ENCODE measurements around the gene SFRP5. TPM values are rescaled to one million over a fixed set of nuclear protein-coding genes. Genes with fewer than 3 reads are reported as not detected.
A peak's percentile ranks its signal among the peaks of the same experiment; 100 is the strongest.

The SFRP5 gene
- total RNA-seq, 4 donors from 2014 or later: 0.24 to 59.1 TPM; not detected in 2

GRCh38 chr10:97738616-97739015, 33.2 kb downstream of the SFRP5 start:
- Histone ChIP-seq H3K4me3 (no peak overlapping the region), H3K9me3 (no peaks in the 10 kb centered on the region), H3K27ac (no peak overlapping the region), H3K27me3 (no peaks in the 10 kb centered on the region), H3K4me1 (peaks cover 5 to 9% of the 10 kb centered on the region in 2 donors), H3K36me3 (no peaks in the 10 kb centered on the region)
- TF ChIP-seq CTCF (IDR thresholded peaks at IDR 0.05): no peak
- no peak for TF ChIP-seq POLR2A (IDR thresholded peaks at IDR 0.05)
- intact Hi-C loops (cut with DNase I; ENCODE audit: low total_unique reads): no loop called here
- no peak for DNase-seq

- H3K4me1 ChIP-seq: peaks cover 5 to 9% of the 10 kb centered on the region in 2 donors
- H3K27ac ChIP-seq: peak overlapping the region; percentile 78 to 86
- no peaks in the 10 kb centered on the region for H3K27me3 ChIP-seq
- intact Hi-C loops (cut with DNase I; ENCODE audit: low total_unique reads): no loop called here
- H3K4me3 ChIP-seq: peak overlapping the region; percentile 86 to 94
- TF ChIP-seq POLR2A (IDR thresholded peaks at IDR 0.05): no peak
- H3K36me3 ChIP-seq: no peaks in the 10 kb centered on the region
- no peak for DNase-seq
- no peaks in the 10 kb centered on the region for H3K9me3 ChIP-seq
These were observed 34.0 kb downstream of the SFRP5 start for GRCh38 chr10:97737770-97738265.

GRCh38 chr10:97736902-97737769, 34.7 kb downstream of the SFRP5 start, which contains the start of gene ZFYVE27:
TSS of gene ZFYVE27 (plus strand) at chr10:97737128. CDS start at chr10:97738478, 1,350 bp downstream.
- Histone ChIP-seq H3K4me3 (peak within 1 kb of the TSS; percentile 86 to 94), H3K4me1 (peaks cover 5 to 9% of the 10 kb centered on the region in 2 donors), H3K27ac (peak within 1 kb of the TSS; percentile 78 to 86), H3K27me3 (no peaks in the 10 kb centered on the region), H3K36me3 (no peaks in the 10 kb centered on the region), H3K9me3 (no peaks in the 10 kb centered on the region)
- peak; percentile 96 to 97 for DNase-seq
- intact Hi-C loops (cut with DNase I; ENCODE audit: low total_unique reads): no loop called here
- TF ChIP-seq POLR2A (IDR thresholded peaks at IDR 0.05) (peak; percentile 95 to 98), CTCF (IDR thresholded peaks at IDR 0.05) (peak in 2 of 4 experiments; percentile 20 to 23)

GRCh38 chr10:97736403-97736901, 35.3 kb downstream of the SFRP5 start:
- peak overlapping the region; percentile 78 to 86 for H3K27ac ChIP-seq
- TF ChIP-seq POLR2A (IDR thresholded peaks at IDR 0.05) (no peak), CTCF (IDR thresholded peaks at IDR 0.05) (no peak)
- peaks cover 5 to 9% of the 10 kb centered on the region in 2 donors for H3K4me1 ChIP-seq
- H3K9me3 ChIP-seq: no peaks in the 10 kb centered on the region
- intact Hi-C loops (cut with DNase I; ENCODE audit: low total_unique reads): no loop called here
- no peaks in the 10 kb centered on the region for H3K36me3 ChIP-seq
- DNase-seq: no peak
- no peaks in the 10 kb centered on the region for H3K27me3 ChIP-seq
- H3K4me3 ChIP-seq: peak overlapping the region; percentile 86 to 94

- H3K4me3 ChIP-seq: no peak overlapping the region
- no peaks in the 10 kb centered on the region for H3K36me3 ChIP-seq
- H3K4me1 ChIP-seq: peaks cover 5 to 9% of the 10 kb centered on the region in 2 donors
- no peak overlapping the region for H3K27ac ChIP-seq
- H3K9me3 ChIP-seq: no peaks in the 10 kb centered on the region
- TF ChIP-seq CTCF (IDR thresholded peaks at IDR 0.05) (no peak), POLR2A (IDR thresholded peaks at IDR 0.05) (no peak)
- intact Hi-C loops (cut with DNase I; ENCODE audit: low total_unique reads): loop anchor here (5.0 kb wide), 1 partner anchor 57 kb away; no protein-coding TSS in a partner anchor
- no peaks in the 10 kb centered on the region for H3K27me3 ChIP-seq
- DNase-seq: no peak
These were observed 37.8 kb downstream of the SFRP5 start for GRCh38 chr10:97734021-97734420.

All from uterus (tissue), 4 donors.